Gastrocnemius medialis (tissue), 4 donors: ENCODE results near the gene ADORA2B. TPM values are rescaled to one million over a fixed set of nuclear protein-coding genes. Genes with fewer than 3 reads are reported as not detected.

Experiments used
- ATAC-seq, 2 donors: fragments of 150-250 bp; one replicate each; pipeline ENCODE4 v1.9.1; 2016
- DNase-seq, 2 donors: peaks; one replicate each; pipeline ENCODE4 v3.0.0-alpha.2; 2019
- H3K27ac ChIP-seq, 4 donors: fragments of 200-600 bp; sonication (generic); 1 replicate in 1 of 4; 2 replicates in 3 of 4; pipeline ENCODE4 v1.5.1; 2016 to 2018; ENCODE audit warnings: mild to moderate bottlenecking in 2 of 4, moderate library complexity in 1 of 4
- H3K27me3 ChIP-seq, 3 donors: fragments of 200-600 bp; sonication (generic) in 2 of 3; 1 replicate in 1 of 3; 2 replicates in 2 of 3; pipeline versions ENCODE4 v1.5.1 to v1.6.0; 2016 to 2019; ENCODE audit warnings: mild to moderate bottlenecking in 1 of 3, moderate library complexity in 1 of 3
- H3K36me3 ChIP-seq, 2 donors: fragments of 200-600 bp; sonication (generic) in 1 of 2; one replicate each; pipeline ENCODE4 v1.5.1; 2017 to 2018
- H3K4me1 ChIP-seq, 2 donors: fragments of 200-600 bp; sonication (generic) in 1 of 2; one replicate each; pipeline ENCODE4 v1.5.1; 2016 to 2017; ENCODE audit warnings: mild to moderate bottlenecking in 2 of 2
- H3K4me3 ChIP-seq, 4 donors: fragments of 200-600 bp; sonication (generic) in 3 of 4; 1 replicate in 1 of 4; 2 replicates in 3 of 4; pipeline ENCODE4 v1.5.1; 2016 to 2019; ENCODE audit warnings: mild to moderate bottlenecking in 2 of 4
- H3K9me3 ChIP-seq, 3 donors: fragments of 200-600 bp; sonication (generic) in 2 of 3; 1 replicate in 1 of 3; 2 replicates in 2 of 3; pipeline ENCODE4 v1.5.1; 2016 to 2019
- POLR2A ChIP-seq, 2 donors: fragments of 450-650 bp; IDR thresholded peaks; one replicate each; pipeline ENCODE4 v1.6.1; 2017; ENCODE audit warnings: antibody characterized with exemption in 2 of 2, mild to moderate bottlenecking in 2 of 2, moderate library complexity in 2 of 2
- in situ Hi-C, 4 donors: fragments of 200-750 bp; cut with MboI; loops; one replicate each; pipeline versions ENCODE4 v1.15.0 to v1.8.0; 2017; ENCODE audit warnings: low sequenced_read_pairs in 4 of 4
- intact Hi-C: fragments of 100-400 bp; cut with DNase I; formaldehyde crosslinking; loops from one replicate; pipeline ENCODE4 v1.15.1; 2023; ENCODE audit warnings: low total_unique reads
- total RNA-seq, 4 donors: library from RNA; depleted of rRNA; stranded (reverse); fragments of >200 nt; gene quantifications; one replicate each; pipeline versions ENCODE4 v1.1.0 to v1.2.3, GENCODE V29; 2016
- TF ChIP-seq, protein P1 (sequence below), 5 experiments: fragments of 450-650 bp in 3 of 5; fragments of 200-600 bp in 2 of 5; sonication (generic) in 2 of 5; IDR thresholded peaks in 4 of 5; conservative IDR thresholded peaks in 1 of 5; 1 replicate in 4 of 5; 2 replicates in 1 of 5; pipeline ENCODE4 v1.5.1; 2016 to 2019; ENCODE audit warnings: antibody characterized with exemption in 5 of 5, mild to moderate bottlenecking in 3 of 5, moderate library complexity in 3 of 5

ADORA2B gene
- total RNA-seq, 4 donors from 2014 or later: 0.25 to 1.4 TPM; not detected in 2

- peaks cover 2 to 7% (median 5%) of the 10 kb centered on the region in 3 donors for H3K27me3 ChIP-seq
- no peaks in the 10 kb centered on the region for H3K36me3 ChIP-seq
- no peaks in the 10 kb centered on the region for H3K4me1 ChIP-seq
- no peaks in the 10 kb centered on the region for H3K9me3 ChIP-seq
- H3K4me3 ChIP-seq: no peak overlapping the region
- in situ Hi-C loops (no loop called here), intact Hi-C loops (no loop called here)
- ATAC-seq (no peak), DNase-seq (no peak)
- H3K27ac ChIP-seq: no peak overlapping the region
- no peak for TF ChIP-seq POLR2A (IDR thresholded peaks at IDR 0.05)
- TF ChIP-seq, protein P1, sequence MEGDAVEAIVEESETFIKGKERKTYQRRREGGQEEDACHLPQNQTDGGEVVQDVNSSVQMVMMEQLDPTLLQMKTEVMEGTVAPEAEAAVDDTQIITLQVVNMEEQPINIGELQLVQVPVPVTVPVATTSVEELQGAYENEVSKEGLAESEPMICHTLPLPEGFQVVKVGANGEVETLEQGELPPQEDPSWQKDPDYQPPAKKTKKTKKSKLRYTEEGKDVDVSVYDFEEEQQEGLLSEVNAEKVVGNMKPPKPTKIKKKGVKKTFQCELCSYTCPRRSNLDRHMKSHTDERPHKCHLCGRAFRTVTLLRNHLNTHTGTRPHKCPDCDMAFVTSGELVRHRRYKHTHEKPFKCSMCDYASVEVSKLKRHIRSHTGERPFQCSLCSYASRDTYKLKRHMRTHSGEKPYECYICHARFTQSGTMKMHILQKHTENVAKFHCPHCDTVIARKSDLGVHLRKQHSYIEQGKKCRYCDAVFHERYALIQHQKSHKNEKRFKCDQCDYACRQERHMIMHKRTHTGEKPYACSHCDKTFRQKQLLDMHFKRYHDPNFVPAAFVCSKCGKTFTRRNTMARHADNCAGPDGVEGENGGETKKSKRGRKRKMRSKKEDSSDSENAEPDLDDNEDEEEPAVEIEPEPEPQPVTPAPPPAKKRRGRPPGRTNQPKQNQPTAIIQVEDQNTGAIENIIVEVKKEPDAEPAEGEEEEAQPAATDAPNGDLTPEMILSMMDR (IDR thresholded peaks at IDR 0.05 in 4 of 5, conservative IDR thresholded peaks at IDR 0.05 in 1 of 5): no peak
Measured at GRCh38 chr17:15912416-15912955, 32.4 kb upstream of the ADORA2B start.

- in situ Hi-C loops: no loop called here
- H3K36me3 ChIP-seq: no peaks in the 10 kb centered on the region
- TF ChIP-seq, protein P1 (IDR thresholded peaks at IDR 0.05 in 4 of 5, conservative IDR thresholded peaks at IDR 0.05 in 1 of 5): no peak
- no peak for TF ChIP-seq POLR2A (IDR thresholded peaks at IDR 0.05)
Measured at GRCh38 chr17:15913826-15914225, 31.1 kb upstream of the ADORA2B start.

DNA sequence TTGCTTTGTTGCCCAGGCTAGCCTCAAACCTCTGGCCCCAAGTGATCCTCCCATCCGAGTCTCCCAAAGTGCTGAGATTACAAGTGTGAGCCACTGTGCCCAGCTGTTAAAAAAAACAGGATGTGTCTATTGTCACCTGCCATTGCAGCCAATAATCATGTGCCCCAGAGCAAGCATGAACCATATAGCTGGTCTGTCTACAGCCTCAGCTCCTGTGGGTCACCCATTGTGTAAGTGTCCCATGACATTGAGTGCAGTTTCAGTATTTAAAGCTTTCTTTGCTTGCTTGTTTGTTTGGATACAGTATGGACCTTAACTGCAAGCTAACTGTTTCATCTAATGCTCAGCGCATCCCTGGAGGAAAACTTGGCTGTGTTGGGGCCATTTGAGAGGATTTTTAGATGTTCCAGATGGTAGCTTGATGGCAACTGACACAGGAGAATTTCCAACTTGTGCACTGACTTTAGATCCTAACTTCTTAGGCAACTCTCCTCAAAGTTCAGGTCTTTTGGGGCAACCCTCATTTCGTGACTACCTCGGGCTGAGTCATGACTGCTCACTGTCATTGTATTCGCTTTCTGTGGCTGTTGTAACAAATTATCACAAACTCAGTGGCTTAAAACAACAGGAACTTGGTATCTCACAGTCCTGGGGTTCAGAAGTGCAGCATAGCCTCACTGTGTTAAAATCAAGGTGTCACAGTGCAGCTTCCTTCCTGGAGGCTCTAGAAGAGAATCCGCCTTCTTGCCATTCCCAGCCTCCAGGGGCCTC lies 30.3 kb upstream of the ADORA2B start:
- H3K27ac ChIP-seq: no peak overlapping the region

More at GRCh38 chr17:15913826-15914225, 31.1 kb upstream of the ADORA2B start:
- intact Hi-C loops: no loop called here
- Histone ChIP-seq H3K27ac (no peak overlapping the region), H3K4me3 (no peak overlapping the region), H3K9me3 (no peaks in the 10 kb centered on the region), H3K4me1 (no peaks in the 10 kb centered on the region), H3K27me3 (peaks cover 5 to 14% (median 8%) of the 10 kb centered on the region in 3 donors)
- no peak for DNase-seq
- no peak for ATAC-seq

GRCh38 chr17:15915961-15916360 lies 29.0 kb upstream of the ADORA2B start:
- no peak for ATAC-seq
- intact Hi-C loops (no loop called here), in situ Hi-C loops (no loop called here)
- Histone ChIP-seq H3K27ac (no peak overlapping the region), H3K36me3 (no peaks in the 10 kb centered on the region), H3K4me1 (no peaks in the 10 kb centered on the region), H3K27me3 (peaks cover 5 to 14% (median 8%) of the 10 kb centered on the region in 3 donors), H3K9me3 (no peaks in the 10 kb centered on the region), H3K4me3 (no peak overlapping the region)
- no peak for DNase-seq
- TF ChIP-seq, protein P1 (IDR thresholded peaks at IDR 0.05 in 4 of 5, conservative IDR thresholded peaks at IDR 0.05 in 1 of 5): no peak
- no peak for TF ChIP-seq POLR2A (IDR thresholded peaks at IDR 0.05)

More for the DNA sequence above, 30.3 kb upstream of the ADORA2B start:
- Histone ChIP-seq H3K27me3 (peaks cover 5 to 14% (median 8%) of the 10 kb centered on the region in 3 donors), H3K4me1 (no peaks in the 10 kb centered on the region), H3K4me3 (no peak overlapping the region), H3K36me3 (no peaks in the 10 kb centered on the region), H3K9me3 (no peaks in the 10 kb centered on the region)
- in situ Hi-C loops (no loop called here), intact Hi-C loops (no loop called here)
- TF ChIP-seq, protein P1 (IDR thresholded peaks at IDR 0.05 in 4 of 5, conservative IDR thresholded peaks at IDR 0.05 in 1 of 5): no peak
- TF ChIP-seq POLR2A (IDR thresholded peaks at IDR 0.05): no peak
- DNase-seq (no peak), ATAC-seq (no peak)
